ENCODE measurements around the gene TENM4.
"Not testable (repeated sequence)": the region's sequence is repeated elsewhere in the genome, so short reads cannot be mapped to it uniquely, and the experiment has no call there.

TENM4 gene

DNA sequence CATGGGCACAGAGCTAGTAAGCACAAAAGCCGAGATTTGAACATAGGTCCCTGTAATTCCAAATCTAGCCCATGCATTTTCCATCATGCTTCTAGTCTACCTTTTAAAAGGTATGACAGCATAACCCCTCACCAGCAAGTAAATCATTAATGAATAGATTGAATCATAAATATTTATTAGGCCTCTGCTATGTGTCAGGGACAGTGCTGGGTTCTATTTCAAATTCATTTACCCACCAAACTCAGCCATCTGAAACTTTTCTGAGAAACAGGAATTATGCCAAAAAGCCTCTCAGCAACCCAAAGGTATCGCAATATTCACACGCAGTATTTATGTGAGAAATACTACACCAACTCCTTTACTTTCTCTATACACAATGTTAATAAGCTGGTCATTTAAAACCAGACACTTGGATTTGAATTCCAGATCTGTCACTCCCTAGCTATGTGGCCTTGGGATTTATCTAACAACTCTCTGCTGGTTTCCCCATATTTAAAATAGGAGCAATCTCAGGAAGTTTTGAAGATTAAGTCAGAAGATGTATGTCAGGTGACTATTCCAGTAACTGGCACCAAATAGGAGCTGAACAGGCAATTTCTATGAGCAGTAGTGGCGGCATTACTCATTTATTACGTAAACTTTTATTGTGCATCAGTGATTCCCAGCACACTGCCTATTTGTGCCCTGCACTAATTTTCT lies 191.4 kb downstream of the TENM4 start:
- DNase-seq (ENCODE audit: low read depth, low spot score), result no peak

DNA sequence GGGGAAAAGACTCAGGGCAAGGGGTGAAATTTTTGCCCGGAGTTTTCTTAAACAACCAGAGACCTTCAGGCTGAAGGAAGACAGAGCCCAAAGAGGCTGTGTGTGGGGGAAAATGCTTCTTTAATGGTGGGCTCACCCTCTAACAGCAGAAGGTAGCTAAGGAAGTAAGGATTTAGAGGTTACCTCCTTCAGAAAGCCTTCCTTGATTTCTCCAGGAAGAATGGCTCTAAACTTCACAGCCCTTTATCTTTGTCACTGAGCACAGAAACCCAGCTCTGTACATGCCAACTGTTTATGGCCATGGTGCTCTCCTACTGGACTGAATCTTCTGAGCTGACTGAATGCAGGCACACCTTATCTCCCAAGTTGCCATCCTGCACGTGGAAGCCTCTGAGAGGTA lies 196.0 kb downstream of the TENM4 start:
- no peak for DNase-seq (ENCODE audit: low read depth, low spot score)

GRCh38 chr11:79244241-79244772 lies 196.5 kb downstream of the TENM4 start:
- DNase-seq (ENCODE audit: low read depth, low spot score), result no peak

- DNase-seq (ENCODE audit: low read depth, low spot score), result no peak
Observed at GRCh38 chr11:79243422-79244210, 197.2 kb downstream of the TENM4 start.

GRCh38 chr11:79242616-79243015 lies 198.2 kb downstream of the TENM4 start:
- DNase-seq (ENCODE audit: low read depth, low spot score), result no peak

GRCh38 chr11:79241852-79242241 lies 199.0 kb downstream of the TENM4 start:
- no peak for DNase-seq (ENCODE audit: low read depth, low spot score)

- DNase-seq (ENCODE audit: low read depth, low spot score), result no peak
Observed at GRCh38 chr11:79241205-79241851, 199.5 kb downstream of the TENM4 start.

DNA sequence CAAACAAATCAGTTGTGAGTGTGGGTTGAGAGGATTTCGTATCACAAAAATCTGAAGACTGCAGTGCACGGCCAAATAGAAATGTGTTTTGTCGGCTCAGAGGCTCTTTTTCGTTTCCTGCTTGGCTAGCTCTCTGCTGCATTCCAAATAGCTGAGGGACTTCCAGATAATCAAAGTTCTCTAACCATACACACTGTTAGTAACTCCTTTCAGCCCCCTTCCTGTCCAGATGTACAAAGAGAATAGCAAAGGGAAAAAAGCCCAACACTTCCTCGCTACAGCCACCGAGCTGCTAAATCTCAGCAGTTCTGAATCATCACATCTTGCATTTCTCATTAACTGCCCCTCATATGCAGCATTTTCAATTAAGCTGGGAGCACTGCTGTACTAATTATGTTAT lies 203.1 kb downstream of the TENM4 start:
- no peak for DNase-seq (ENCODE audit: low read depth, low spot score)

- no peak for DNase-seq (ENCODE audit: low read depth, low spot score)
Observed at GRCh38 chr11:79237091-79237490, 203.7 kb downstream of the TENM4 start.

DNA sequence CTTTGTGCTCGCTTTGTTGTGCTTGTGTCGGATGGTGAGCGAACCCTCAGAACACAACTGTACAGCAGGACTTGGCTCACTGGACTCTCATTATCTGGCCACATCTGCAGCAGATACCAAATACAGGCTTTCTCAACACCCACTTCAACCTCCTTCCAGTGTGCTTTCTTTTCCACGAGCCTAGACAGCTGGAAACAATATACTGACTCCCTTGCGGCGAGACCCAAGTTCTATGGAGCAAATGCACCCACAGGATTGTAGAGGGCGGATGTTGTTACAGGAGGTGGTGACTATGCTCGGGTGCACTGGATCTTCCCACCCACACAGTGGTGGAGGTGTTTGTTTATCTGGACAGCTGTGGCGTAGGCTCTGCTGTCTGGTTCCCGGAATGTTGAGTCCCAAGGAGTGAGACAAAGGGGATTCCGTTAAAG lies 204.3 kb downstream of the TENM4 start:
- DNase-seq (ENCODE audit: low read depth, low spot score), result no peak

GRCh38 chr11:79235696-79236095 lies 205.1 kb downstream of the TENM4 start:
- no peak for DNase-seq (ENCODE audit: low read depth, low spot score)

DNA sequence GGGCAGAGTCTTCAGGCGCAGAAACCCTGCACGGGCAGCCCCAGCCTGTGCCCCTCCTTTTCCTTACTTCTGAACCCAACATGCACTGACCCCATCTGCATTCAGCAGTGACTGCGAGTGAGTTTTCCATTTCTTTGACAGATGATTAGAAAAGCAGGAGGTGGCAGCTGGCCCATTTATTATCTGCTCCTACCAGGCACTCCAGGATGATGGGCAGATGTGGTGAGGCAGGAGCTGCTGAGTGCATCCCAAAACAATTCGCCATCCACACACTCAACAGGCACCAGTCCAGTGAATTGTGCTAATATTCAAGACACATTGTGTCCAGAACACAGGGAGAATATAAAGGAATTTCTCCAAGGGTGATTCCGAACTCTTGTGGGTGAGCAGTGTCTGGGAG lies 208.5 kb downstream of the TENM4 start:
- no peak for DNase-seq (ENCODE audit: low read depth, low spot score)

DNA sequence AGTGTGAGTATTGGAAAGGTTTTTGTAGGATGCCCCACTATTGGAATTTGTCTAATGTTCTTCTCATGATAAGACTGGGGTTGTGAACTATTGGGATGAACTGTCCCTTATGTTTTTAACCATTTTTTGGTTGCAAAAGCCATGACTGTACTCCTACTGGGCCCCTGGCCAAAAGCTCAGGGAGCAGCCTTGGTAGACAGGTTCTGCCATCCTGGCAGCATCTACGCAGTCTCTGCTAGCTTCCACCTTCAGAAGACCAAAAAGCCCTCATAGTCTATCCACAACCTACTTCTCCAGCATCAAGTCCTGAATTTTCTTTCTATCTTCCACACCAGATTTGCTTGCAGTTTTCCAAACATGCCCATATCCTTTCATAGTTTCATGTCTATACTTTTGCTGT lies 211.8 kb downstream of the TENM4 start:
- DNase-seq (ENCODE audit: low read depth, low spot score), result no peak

DNA sequence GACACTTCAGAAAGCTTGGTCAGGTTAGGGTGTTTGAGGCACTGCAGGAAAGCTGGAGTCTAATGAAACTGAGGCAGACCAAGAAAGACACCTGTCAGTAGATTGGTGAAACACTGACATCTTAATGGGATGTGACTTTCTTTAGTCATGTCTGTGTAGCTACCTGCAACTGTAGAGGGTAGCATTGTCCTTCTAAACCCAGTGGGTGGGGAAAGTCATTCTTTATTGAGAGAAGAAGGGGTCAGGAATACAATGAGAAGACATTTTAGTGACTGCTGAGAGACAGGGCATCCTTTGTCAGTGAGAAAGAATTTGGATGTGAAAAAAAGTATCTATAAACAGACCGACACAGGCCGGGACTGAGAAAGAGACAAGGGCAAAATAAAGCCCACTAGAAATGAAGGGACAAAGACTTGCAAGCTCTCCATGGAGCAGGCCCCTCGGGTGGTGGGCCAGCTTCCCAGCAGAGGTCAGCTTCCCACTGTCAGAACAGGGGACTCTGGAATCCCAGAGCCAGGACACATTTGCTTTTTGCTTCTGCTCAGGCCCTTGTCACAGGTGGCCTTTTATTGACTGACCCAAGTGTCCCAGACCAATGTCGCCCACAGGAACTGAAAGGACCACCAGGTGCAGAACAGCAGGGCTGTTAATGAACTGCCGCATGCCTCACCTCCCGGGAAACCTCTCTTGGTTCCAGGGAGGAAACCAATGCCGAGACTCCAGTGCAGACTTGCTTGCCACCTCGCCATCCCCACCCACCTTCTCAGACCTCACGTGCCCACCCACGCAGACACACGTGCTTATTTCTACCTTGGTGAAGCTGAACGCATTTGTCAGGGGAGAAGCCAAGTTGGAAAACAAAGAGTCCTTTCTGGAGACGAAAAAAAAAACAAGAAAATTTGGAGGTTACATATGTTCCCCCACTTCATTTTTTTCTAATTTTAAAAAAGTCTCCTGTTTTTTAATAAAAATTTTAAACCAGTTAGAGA lies 212.8 kb downstream of the TENM4 start:
- DNase-seq (ENCODE audit: low read depth, low spot score), result no peak

DNA sequence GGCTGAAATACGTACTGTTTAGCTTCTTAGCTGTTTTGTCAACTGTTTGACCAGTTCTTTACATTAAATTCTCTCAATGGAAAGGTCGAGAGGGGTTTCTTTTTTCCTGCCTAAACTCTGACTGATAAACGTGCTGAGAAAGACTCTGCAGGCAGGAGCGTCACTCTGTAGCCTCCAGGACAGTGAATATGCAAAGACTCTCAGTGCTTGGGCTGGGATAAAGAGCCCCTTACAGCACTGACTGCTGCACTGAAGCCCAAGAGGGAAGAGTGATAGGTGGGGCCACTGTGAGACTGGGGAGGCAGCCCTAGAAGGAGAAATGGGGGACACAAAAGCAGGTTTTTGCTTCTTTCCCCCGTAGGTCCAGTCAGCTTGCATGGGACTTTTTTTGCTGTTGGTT lies 213.5 kb downstream of the TENM4 start:
- no peak for DNase-seq (ENCODE audit: low read depth, low spot score)

DNA sequence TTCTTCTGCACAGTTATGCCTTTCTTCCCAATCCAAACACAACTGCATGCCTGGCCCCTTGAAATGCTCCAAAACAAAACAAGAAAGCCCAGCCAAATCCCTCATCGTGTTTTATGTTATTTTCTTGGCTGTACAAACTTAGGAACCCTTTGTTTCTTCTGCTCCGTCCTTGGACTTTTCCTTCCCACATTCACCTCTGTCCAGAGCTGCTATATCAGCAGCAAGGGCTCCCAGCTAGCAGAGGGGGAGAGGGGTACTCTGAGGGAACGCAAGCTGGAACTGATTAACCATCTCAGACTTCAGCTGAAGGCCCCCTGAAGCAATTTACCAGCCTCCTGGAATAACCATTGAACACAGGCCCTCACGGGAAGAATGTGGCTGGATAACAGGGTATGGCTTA lies 214.7 kb downstream of the TENM4 start:
- DNase-seq (ENCODE audit: low read depth, low spot score), result no peak

GRCh38 chr11:79222163-79222562 lies 218.7 kb downstream of the TENM4 start:
- DNase-seq (ENCODE audit: low read depth, low spot score), result not testable (repeated sequence)

DNA sequence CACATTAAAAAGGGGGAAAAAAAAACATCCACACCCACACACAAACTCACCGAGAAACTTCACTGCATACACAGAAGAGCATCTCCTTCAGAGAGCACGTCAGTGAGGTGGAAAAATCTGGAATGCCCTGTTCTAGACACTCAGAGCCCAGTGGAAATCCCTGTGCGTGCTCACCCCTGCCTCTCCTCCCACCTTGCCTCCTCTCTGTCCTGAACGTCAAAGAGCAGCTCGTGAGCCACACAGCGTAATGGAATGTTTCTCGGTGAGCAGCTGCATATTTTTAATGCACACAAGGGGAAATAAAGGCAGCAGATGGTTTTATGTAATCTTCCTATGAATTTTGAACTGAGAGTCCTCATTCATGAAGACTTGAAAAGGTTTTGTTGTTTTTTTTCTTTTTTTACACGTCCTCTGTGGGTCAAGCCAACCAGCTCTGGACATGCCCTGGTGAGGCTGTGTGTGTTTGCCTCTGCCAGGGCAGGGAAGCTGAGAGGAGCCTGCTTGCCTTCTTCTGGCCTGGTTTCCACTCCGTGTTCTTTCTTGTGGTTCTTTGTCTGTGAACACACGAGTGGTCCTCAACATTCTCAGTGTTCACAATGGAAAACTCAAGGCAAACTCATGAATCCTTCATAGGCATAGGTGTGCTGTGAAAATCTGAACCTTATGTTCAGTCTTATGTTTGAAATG lies 219.2 kb downstream of the TENM4 start:
- DNase-seq (ENCODE audit: low read depth, low spot score), result no peak

DNA sequence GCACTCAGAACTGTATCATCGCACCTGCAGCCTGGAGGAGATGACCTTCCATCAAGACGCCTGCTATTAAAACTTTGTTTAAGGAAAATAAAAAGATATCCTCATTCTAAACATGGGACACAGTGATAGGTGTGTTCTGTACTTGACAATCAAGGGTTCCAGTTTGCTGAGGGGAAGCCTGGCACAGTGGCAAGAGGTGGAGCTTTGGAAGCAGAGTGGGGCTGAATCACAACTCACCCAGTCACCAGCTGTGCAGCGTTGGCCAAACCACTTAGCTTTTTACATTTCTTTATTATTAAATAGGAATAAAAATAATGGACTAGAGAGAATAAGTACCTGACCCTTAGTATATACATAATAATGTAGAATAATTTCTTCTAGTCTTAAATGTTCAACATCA lies 220.7 kb downstream of the TENM4 start:
- DNase-seq (ENCODE audit: low read depth, low spot score), result no peak

- no peak for DNase-seq (ENCODE audit: low read depth, low spot score)
Observed at GRCh38 chr11:79219186-79220045, 221.4 kb downstream of the TENM4 start.

Data from iPS DF 19.7 (cell line).